ENCODE data around the gene DNTT.

The DNTT gene

DNA sequence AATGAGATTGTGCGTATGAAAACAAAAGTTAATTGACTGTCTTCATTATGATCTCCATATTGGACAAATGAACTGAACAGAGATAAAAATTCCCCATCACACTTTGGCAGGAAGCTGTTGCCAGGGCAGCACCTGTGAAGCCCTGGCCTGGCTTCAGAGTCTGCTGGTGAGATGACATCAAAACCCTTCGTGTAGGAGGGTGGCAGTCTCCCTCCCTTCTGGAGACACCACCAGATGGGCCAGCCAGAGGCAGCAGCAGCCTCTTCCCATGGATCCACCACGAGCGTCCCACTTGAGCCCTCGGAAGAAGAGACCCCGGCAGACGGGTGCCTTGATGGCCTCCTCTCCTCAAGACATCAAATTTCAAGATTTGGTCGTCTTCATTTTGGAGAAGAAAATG is at the start of gene DNTT:
Gene DNTT, plus strand, starts transcription at position 205 of the 400 bp plus-strand sequence. Its CDS starts 64 bp downstream, at position 269.
- H3K9ac ChIP-seq (ENCODE audit: low read length in 2 of 2) = no peak within 1 kb of the TSS
- H3K36me3 ChIP-seq (ENCODE audit: control insufficient read depth in 2 of 2, insufficient read depth in 2 of 2, low read length in 2 of 2) = no peaks in the 10 kb centered on the region
- no peaks in the 10 kb centered on the region for H3K4me1 ChIP-seq (ENCODE audit: control insufficient read depth, insufficient read depth, low read length)
- peaks cover 0 to 2% of the 10 kb centered on the region in 2 donors for H3K27me3 ChIP-seq (ENCODE audit: control insufficient read depth in 1 of 2, insufficient read depth in 2 of 2, low read length in 2 of 2)
- H3K4me3 ChIP-seq (ENCODE audit: low read length in 2 of 2) = no peak within 1 kb of the TSS
- no peak within 1 kb of the TSS for H3K27ac ChIP-seq (ENCODE audit: low read length)
- no peaks in the 10 kb centered on the region for H3K9me3 ChIP-seq (ENCODE audit: control insufficient read depth in 2 of 2, low read length in 2 of 2)

GRCh38 chr10:96254976-96255375 is 49.3 kb upstream of the DNTT start:
- Histone ChIP-seq H3K27me3 (ENCODE audit: control insufficient read depth in 1 of 2, insufficient read depth in 2 of 2, low read length in 2 of 2) (no peaks in the 10 kb centered on the region), H3K36me3 (ENCODE audit: control insufficient read depth in 2 of 2, insufficient read depth in 2 of 2, low read length in 2 of 2) (no peaks in the 10 kb centered on the region), H3K27ac (ENCODE audit: low read length) (no peak overlapping the region), H3K9ac (ENCODE audit: low read length in 2 of 2) (no peak overlapping the region), H3K4me1 (ENCODE audit: control insufficient read depth, insufficient read depth, low read length) (peaks cover 2% of the 10 kb centered on the region), H3K9me3 (ENCODE audit: control insufficient read depth in 2 of 2, low read length in 2 of 2) (no peaks in the 10 kb centered on the region), H3K4me3 (ENCODE audit: low read length in 2 of 2) (no peak overlapping the region)

GRCh38 chr10:96255549-96256333 is 48.5 kb upstream of the DNTT start:
- Histone ChIP-seq H3K27me3 (ENCODE audit: control insufficient read depth in 1 of 2, insufficient read depth in 2 of 2, low read length in 2 of 2) (no peaks in the 10 kb centered on the region), H3K9ac (ENCODE audit: low read length in 2 of 2) (no peak overlapping the region), H3K36me3 (ENCODE audit: control insufficient read depth in 2 of 2, insufficient read depth in 2 of 2, low read length in 2 of 2) (no peaks in the 10 kb centered on the region), H3K9me3 (ENCODE audit: control insufficient read depth in 2 of 2, low read length in 2 of 2) (no peaks in the 10 kb centered on the region), H3K27ac (ENCODE audit: low read length) (no peak overlapping the region), H3K4me3 (ENCODE audit: low read length in 2 of 2) (no peak overlapping the region), H3K4me1 (ENCODE audit: control insufficient read depth, insufficient read depth, low read length) (peaks cover 2% of the 10 kb centered on the region)

GRCh38 chr10:96257944-96258343 is 46.3 kb upstream of the DNTT start:
- Histone ChIP-seq H3K9ac (ENCODE audit: low read length in 2 of 2) (no peak overlapping the region), H3K27ac (ENCODE audit: low read length) (no peak overlapping the region)

GRCh38 chr10:96259150-96259549 is 45.1 kb upstream of the DNTT start:
- Histone ChIP-seq H3K9me3 (ENCODE audit: control insufficient read depth in 2 of 2, low read length in 2 of 2) (no peaks in the 10 kb centered on the region), H3K27ac (ENCODE audit: low read length) (no peak overlapping the region), H3K36me3 (ENCODE audit: control insufficient read depth in 2 of 2, insufficient read depth in 2 of 2, low read length in 2 of 2) (no peaks in the 10 kb centered on the region), H3K4me3 (ENCODE audit: low read length in 2 of 2) (no peak overlapping the region), H3K4me1 (ENCODE audit: control insufficient read depth, insufficient read depth, low read length) (peaks cover 2% of the 10 kb centered on the region), H3K27me3 (ENCODE audit: control insufficient read depth in 1 of 2, insufficient read depth in 2 of 2, low read length in 2 of 2) (peaks cover 0 to 4% of the 10 kb centered on the region in 2 donors), H3K9ac (ENCODE audit: low read length in 2 of 2) (no peak overlapping the region)

More at GRCh38 chr10:96257944-96258343, 46.3 kb upstream of the DNTT start:
- H3K27me3 ChIP-seq (ENCODE audit: control insufficient read depth in 1 of 2, insufficient read depth in 2 of 2, low read length in 2 of 2) = no peaks in the 10 kb centered on the region
- peaks cover 2% of the 10 kb centered on the region for H3K4me1 ChIP-seq (ENCODE audit: control insufficient read depth, insufficient read depth, low read length)
- no peaks in the 10 kb centered on the region for H3K36me3 ChIP-seq (ENCODE audit: control insufficient read depth in 2 of 2, insufficient read depth in 2 of 2, low read length in 2 of 2)
- H3K9me3 ChIP-seq (ENCODE audit: control insufficient read depth in 2 of 2, low read length in 2 of 2) = no peaks in the 10 kb centered on the region
- no peak overlapping the region for H3K4me3 ChIP-seq (ENCODE audit: low read length in 2 of 2)

DNA sequence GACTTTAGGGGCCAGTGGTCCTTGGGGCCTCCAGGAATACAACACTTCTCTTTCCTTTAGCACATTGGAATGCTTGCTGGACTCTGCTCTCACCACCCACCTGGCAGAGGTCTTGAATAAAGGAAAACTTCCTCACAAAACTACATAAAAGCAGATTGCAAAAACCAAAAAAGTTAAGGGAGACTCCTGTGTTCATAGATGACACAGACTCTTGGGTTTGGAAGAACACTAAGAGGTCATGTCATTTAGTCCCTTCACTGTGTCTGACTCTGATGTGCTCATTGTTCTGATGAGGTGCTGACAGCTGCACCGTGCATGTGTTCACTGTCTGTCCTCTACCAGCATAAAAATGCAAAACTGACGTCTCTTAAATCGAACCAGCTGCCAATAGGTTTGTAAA is 44.2 kb upstream of the DNTT start:
- Histone ChIP-seq H3K36me3 (ENCODE audit: control insufficient read depth in 2 of 2, insufficient read depth in 2 of 2, low read length in 2 of 2) (no peaks in the 10 kb centered on the region), H3K4me1 (ENCODE audit: control insufficient read depth, insufficient read depth, low read length) (peaks cover 2% of the 10 kb centered on the region), H3K27ac (ENCODE audit: low read length) (no peak overlapping the region), H3K9ac (ENCODE audit: low read length in 2 of 2) (no peak overlapping the region), H3K27me3 (ENCODE audit: control insufficient read depth in 1 of 2, insufficient read depth in 2 of 2, low read length in 2 of 2) (peaks cover 0 to 4% of the 10 kb centered on the region in 2 donors), H3K4me3 (ENCODE audit: low read length in 2 of 2) (no peak overlapping the region), H3K9me3 (ENCODE audit: control insufficient read depth in 2 of 2, low read length in 2 of 2) (no peaks in the 10 kb centered on the region)

DNA sequence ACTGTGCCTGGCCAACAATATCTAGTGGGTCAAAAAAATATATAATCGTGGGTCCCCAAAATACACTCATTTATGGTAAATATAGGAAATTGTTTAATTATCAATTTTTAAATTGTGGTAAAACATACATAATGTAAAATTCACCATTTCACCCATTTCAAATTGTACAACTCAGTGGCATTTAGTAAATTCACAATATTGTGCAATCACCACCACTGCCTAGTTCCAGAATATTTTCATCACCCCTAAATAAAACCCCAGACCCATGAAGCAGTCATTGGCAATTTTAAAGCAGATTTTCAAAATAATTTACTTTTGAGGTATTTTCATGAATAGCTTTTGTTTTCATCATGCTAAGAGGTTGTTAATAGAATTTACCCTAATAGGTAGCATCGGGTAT is 43.1 kb upstream of the DNTT start:
- no peaks in the 10 kb centered on the region for H3K9me3 ChIP-seq (ENCODE audit: control insufficient read depth in 2 of 2, low read length in 2 of 2)
- peaks cover 0 to 4% of the 10 kb centered on the region in 2 donors for H3K27me3 ChIP-seq (ENCODE audit: control insufficient read depth in 1 of 2, insufficient read depth in 2 of 2, low read length in 2 of 2)
- H3K36me3 ChIP-seq (ENCODE audit: control insufficient read depth in 2 of 2, insufficient read depth in 2 of 2, low read length in 2 of 2) = no peaks in the 10 kb centered on the region
- no peak overlapping the region for H3K27ac ChIP-seq (ENCODE audit: low read length)
- no peak overlapping the region for H3K4me3 ChIP-seq (ENCODE audit: low read length in 2 of 2)
- H3K4me1 ChIP-seq (ENCODE audit: control insufficient read depth, insufficient read depth, low read length) = peaks cover 2% of the 10 kb centered on the region
- H3K9ac ChIP-seq (ENCODE audit: low read length in 2 of 2) = no peak overlapping the region

GRCh38 chr10:96261930-96262329 is 42.3 kb upstream of the DNTT start:
- no peak overlapping the region for H3K9ac ChIP-seq (ENCODE audit: low read length in 2 of 2)
- H3K27me3 ChIP-seq (ENCODE audit: control insufficient read depth in 1 of 2, insufficient read depth in 2 of 2, low read length in 2 of 2) = peaks cover 0 to 4% of the 10 kb centered on the region in 2 donors
- H3K27ac ChIP-seq (ENCODE audit: low read length) = no peak overlapping the region
- no peaks in the 10 kb centered on the region for H3K9me3 ChIP-seq (ENCODE audit: control insufficient read depth in 2 of 2, low read length in 2 of 2)
- peaks cover 2% of the 10 kb centered on the region for H3K4me1 ChIP-seq (ENCODE audit: control insufficient read depth, insufficient read depth, low read length)
- H3K36me3 ChIP-seq (ENCODE audit: control insufficient read depth in 2 of 2, insufficient read depth in 2 of 2, low read length in 2 of 2) = no peaks in the 10 kb centered on the region
- no peak overlapping the region for H3K4me3 ChIP-seq (ENCODE audit: low read length in 2 of 2)

GRCh38 chr10:96263176-96263575 is 41.1 kb upstream of the DNTT start:
- H3K4me1 ChIP-seq (ENCODE audit: control insufficient read depth, insufficient read depth, low read length) = no peaks in the 10 kb centered on the region

DNA sequence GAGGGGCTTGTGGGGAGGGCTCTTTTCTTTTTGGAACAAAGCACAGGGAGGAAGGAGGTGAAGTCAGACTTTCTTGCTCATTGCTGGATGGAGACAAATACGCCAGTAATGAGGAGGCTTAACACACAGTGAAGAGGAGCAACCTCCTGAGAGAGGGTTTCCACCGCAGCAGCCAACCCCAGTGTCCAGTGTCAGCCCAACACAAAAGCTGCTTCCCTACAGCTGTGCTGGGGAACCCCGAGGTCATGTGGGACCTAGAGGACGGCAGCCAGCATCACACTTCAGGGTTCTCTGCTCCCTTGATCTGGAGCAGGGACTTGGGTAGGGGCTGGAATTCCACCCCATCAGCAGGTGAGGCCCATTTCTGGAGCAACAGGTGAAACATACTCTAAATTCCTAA is 40.6 kb upstream of the DNTT start:
- Histone ChIP-seq H3K9ac (ENCODE audit: low read length in 2 of 2) (no peak overlapping the region), H3K9me3 (ENCODE audit: control insufficient read depth in 2 of 2, low read length in 2 of 2) (no peaks in the 10 kb centered on the region), H3K27ac (ENCODE audit: low read length) (no peak overlapping the region), H3K27me3 (ENCODE audit: control insufficient read depth in 1 of 2, insufficient read depth in 2 of 2, low read length in 2 of 2) (peaks cover 0 to 4% of the 10 kb centered on the region in 2 donors), H3K36me3 (ENCODE audit: control insufficient read depth in 2 of 2, insufficient read depth in 2 of 2, low read length in 2 of 2) (no peaks in the 10 kb centered on the region), H3K4me1 (ENCODE audit: control insufficient read depth, insufficient read depth, low read length) (no peaks in the 10 kb centered on the region), H3K4me3 (ENCODE audit: low read length in 2 of 2) (no peak overlapping the region)

More at GRCh38 chr10:96263176-96263575, 41.1 kb upstream of the DNTT start:
- H3K9ac ChIP-seq (ENCODE audit: low read length in 2 of 2) = no peak overlapping the region
- H3K9me3 ChIP-seq (ENCODE audit: control insufficient read depth in 2 of 2, low read length in 2 of 2) = no peaks in the 10 kb centered on the region
- no peak overlapping the region for H3K27ac ChIP-seq (ENCODE audit: low read length)
- H3K4me3 ChIP-seq (ENCODE audit: low read length in 2 of 2) = no peak overlapping the region
- peaks cover 0 to 4% of the 10 kb centered on the region in 2 donors for H3K27me3 ChIP-seq (ENCODE audit: control insufficient read depth in 1 of 2, insufficient read depth in 2 of 2, low read length in 2 of 2)
- H3K36me3 ChIP-seq (ENCODE audit: control insufficient read depth in 2 of 2, insufficient read depth in 2 of 2, low read length in 2 of 2) = no peaks in the 10 kb centered on the region

DNA sequence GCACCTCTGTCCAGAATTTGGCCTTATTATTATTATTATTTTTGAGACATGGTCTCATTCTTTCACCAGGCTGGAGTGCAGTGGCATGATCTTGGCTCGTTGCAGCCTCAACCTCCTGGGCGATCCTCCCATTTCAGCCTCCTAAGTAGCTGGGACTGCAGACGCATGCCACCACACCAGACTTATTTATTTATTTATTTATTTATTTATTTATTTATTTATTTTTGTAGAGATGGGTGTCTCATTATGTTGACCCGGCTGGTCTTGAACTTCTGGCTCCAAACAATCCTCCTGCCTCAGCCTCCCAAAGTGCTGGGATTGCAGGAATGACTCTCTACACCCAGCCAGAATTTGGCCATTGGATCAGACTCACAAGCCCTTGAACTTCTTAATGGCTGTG is 39.3 kb upstream of the DNTT start:
- no peaks in the 10 kb centered on the region for H3K36me3 ChIP-seq (ENCODE audit: control insufficient read depth in 2 of 2, insufficient read depth in 2 of 2, low read length in 2 of 2)
- H3K9ac ChIP-seq (ENCODE audit: low read length in 2 of 2) = no peak overlapping the region
- no peaks in the 10 kb centered on the region for H3K4me1 ChIP-seq (ENCODE audit: control insufficient read depth, insufficient read depth, low read length)

More for the DNA sequence above, 39.3 kb upstream of the DNTT start:
- H3K27ac ChIP-seq (ENCODE audit: low read length) = no peak overlapping the region
- no peak overlapping the region for H3K4me3 ChIP-seq (ENCODE audit: low read length in 2 of 2)
- peaks cover 0 to 4% of the 10 kb centered on the region in 2 donors for H3K27me3 ChIP-seq (ENCODE audit: control insufficient read depth in 1 of 2, insufficient read depth in 2 of 2, low read length in 2 of 2)
- no peaks in the 10 kb centered on the region for H3K9me3 ChIP-seq (ENCODE audit: control insufficient read depth in 2 of 2, low read length in 2 of 2)

Measured in stomach smooth muscle (tissue), 2 donors.